Activated B cell treated with CpG ODN at 0.5 μM for 24 hours (primary cell): ENCODE data around the gene SH3D21. TPM values are rescaled to one million over a fixed set of nuclear protein-coding genes. Genes with fewer than 3 reads are reported as not detected.
A peak's percentile ranks its signal among the peaks of the same experiment; 100 is the strongest.

Source experiments
- ATAC-seq: fragments of 200-7000 bp; cut with Tn5 transposase; one replicate; pipeline ENCODE4 v1.10.0; 2021; ENCODE audit warnings: low read depth, mild to moderate bottlenecking, moderate library complexity
- CTCF ChIA-PET: fragments of 350-600 bp; sonication (Branson Sonifier 250); formaldehyde crosslinking; loops from one replicate; lab custom pipeline; 2021; ENCODE audit warnings: antibody characterized with exemption; lab: Charles Lee
- POLR2A ChIA-PET: fragments of 350-600 bp; sonication (Branson Sonifier 250); formaldehyde crosslinking; loops from one replicate; lab custom pipeline; 2021; ENCODE audit warnings: antibody characterized with exemption; lab: Charles Lee
- DNase-seq: peaks from one replicate; pipeline ENCODE4 v3.0.0; 2022
- H3K27ac Mint-ChIP-seq: one replicate; pipeline ENCODE4 v1.8.0; 2020; ENCODE audit warnings: mixed read lengths
- H3K27me3 Mint-ChIP-seq: one replicate; pipeline ENCODE4 v1.8.0; 2021; ENCODE audit warnings: mixed read lengths
- H3K36me3 Mint-ChIP-seq: one replicate; pipeline ENCODE4 v1.8.0; 2021; ENCODE audit warnings: low read depth, mixed read lengths
- H3K4me1 Mint-ChIP-seq: one replicate; pipeline ENCODE4 v1.8.0; 2021; ENCODE audit warnings: mixed read lengths
- H3K4me3 Mint-ChIP-seq: one replicate; pipeline ENCODE4 v1.8.0; 2020; ENCODE audit warnings: mild to moderate bottlenecking, mixed read lengths
- H3K9me3 Mint-ChIP-seq: one replicate; pipeline ENCODE4 v1.8.0; 2020; ENCODE audit warnings: mixed read lengths
- intact Hi-C: fragments of 100-400 bp; cut with micrococcal nuclease; formaldehyde crosslinking; loops from one replicate; pipeline ENCODE4 v1.15.1; 2024
- total RNA-seq: library from RNA; stranded (reverse); gene quantifications from 2 replicates; pipeline ENCODE4 v1.2.3, GENCODE V29; 2022
- TF ChIP-seq, protein P1 (sequence below): fragments of 200-600 bp; IDR thresholded peaks from one replicate; pipeline ENCODE4 v1.8.0; 2022; ENCODE audit warnings: antibody characterized with exemption, mild to moderate bottlenecking

The SH3D21 gene
- total RNA-seq, 1 donor from 2014 or later: 11.5 TPM

GRCh38 chr1:36285443-36286101 lies 20.6 kb upstream of the SH3D21 start:
- peaks cover 83% of the 10 kb centered on the region for H3K36me3 Mint-ChIP-seq
- ChIA-PET CTCF (interaction anchor here (0.6 to 2.1 kb wide), 26 partner anchors 8 to 188 kb away, joined by 3 to 52 read pairs (median 4); partner anchors contain the start of genes MAP7D1, THRAP3 and TRAPPC3), POLR2A (interaction anchor here (0.9 to 1.4 kb wide), 5 partner anchors 15 to 191 kb away, joined by 4 to 17 read pairs (median 5); partner anchors contain the start of genes THRAP3 and TRAPPC3)
- H3K4me1 Mint-ChIP-seq: peaks cover 11% of the 10 kb centered on the region
- TF ChIP-seq, protein P1, sequence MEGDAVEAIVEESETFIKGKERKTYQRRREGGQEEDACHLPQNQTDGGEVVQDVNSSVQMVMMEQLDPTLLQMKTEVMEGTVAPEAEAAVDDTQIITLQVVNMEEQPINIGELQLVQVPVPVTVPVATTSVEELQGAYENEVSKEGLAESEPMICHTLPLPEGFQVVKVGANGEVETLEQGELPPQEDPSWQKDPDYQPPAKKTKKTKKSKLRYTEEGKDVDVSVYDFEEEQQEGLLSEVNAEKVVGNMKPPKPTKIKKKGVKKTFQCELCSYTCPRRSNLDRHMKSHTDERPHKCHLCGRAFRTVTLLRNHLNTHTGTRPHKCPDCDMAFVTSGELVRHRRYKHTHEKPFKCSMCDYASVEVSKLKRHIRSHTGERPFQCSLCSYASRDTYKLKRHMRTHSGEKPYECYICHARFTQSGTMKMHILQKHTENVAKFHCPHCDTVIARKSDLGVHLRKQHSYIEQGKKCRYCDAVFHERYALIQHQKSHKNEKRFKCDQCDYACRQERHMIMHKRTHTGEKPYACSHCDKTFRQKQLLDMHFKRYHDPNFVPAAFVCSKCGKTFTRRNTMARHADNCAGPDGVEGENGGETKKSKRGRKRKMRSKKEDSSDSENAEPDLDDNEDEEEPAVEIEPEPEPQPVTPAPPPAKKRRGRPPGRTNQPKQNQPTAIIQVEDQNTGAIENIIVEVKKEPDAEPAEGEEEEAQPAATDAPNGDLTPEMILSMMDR: no peak
- ATAC-seq: peak; percentile 92
- no peaks in the 10 kb centered on the region for H3K9me3 Mint-ChIP-seq
- no peak for DNase-seq
- H3K27me3 Mint-ChIP-seq: no peaks in the 10 kb centered on the region
- H3K27ac Mint-ChIP-seq: peak overlapping the region; percentile 59
- intact Hi-C loops: loop anchor here (1.0 kb wide), 5 partner anchors 61 to 186 kb away; partner anchors contain the start of genes THRAP3 and TRAPPC3
- no peak overlapping the region for H3K4me3 Mint-ChIP-seq

DNA sequence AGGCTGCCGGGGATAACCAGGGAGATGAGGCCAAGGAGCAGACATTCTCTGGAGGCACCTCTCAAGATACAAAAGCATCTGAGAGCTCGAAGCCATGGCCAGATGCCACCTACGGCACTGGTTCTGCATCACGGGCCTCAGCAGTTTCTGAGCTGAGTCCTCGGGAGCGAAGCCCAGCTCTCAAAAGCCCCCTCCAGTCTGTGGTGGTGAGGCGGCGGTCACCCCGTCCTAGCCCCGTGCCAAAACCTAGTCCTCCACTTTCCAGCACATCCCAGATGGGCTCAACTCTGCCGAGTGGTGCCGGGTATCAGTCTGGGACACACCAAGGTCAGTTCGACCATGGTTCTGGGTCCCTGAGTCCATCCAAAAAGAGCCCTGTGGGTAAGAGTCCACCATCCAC lies 19.4 kb upstream of the SH3D21 start:
- Mint-ChIP-seq H3K27ac (no peak overlapping the region), H3K4me1 (peaks cover 10% of the 10 kb centered on the region), H3K36me3 (peaks cover 92% of the 10 kb centered on the region), H3K27me3 (no peaks in the 10 kb centered on the region), H3K9me3 (no peaks in the 10 kb centered on the region), H3K4me3 (no peak overlapping the region)
- TF ChIP-seq, protein P1: no peak
- POLR2A ChIA-PET: interaction anchor here (1.1 kb wide), 1 partner anchor 137 kb away, joined by 5 read pairs; the partner anchor contains the start of gene TRAPPC3
- ATAC-seq: no peak
- intact Hi-C loops: no loop called here
- CTCF ChIA-PET: interaction anchor here (0.7 to 2.1 kb wide), 7 partner anchors 76 to 152 kb away, joined by 3 to 52 read pairs (median 4); partner anchors contain the start of gene TRAPPC3
- no peak for DNase-seq

GRCh38 chr1:36287595-36287994 lies 18.6 kb upstream of the SH3D21 start:
- POLR2A ChIA-PET: interaction anchor here (1.1 kb wide), 1 partner anchor 138 kb away, joined by 5 read pairs; the partner anchor contains the start of gene TRAPPC3

GRCh38 chr1:36295390-36295789 lies 10.8 kb upstream of the SH3D21 start:
- intact Hi-C loops: no loop called here
- POLR2A ChIA-PET: no interaction called here
- Mint-ChIP-seq H3K27me3 (no peaks in the 10 kb centered on the region), H3K9me3 (no peaks in the 10 kb centered on the region), H3K36me3 (peaks cover 91% of the 10 kb centered on the region), H3K4me3 (no peak overlapping the region), H3K27ac (no peak overlapping the region), H3K4me1 (peaks cover 8% of the 10 kb centered on the region)
- TF ChIP-seq, protein P1: no peak
- ATAC-seq (no peak), DNase-seq (no peak)
- CTCF ChIA-PET: no interaction called here

More at GRCh38 chr1:36287595-36287994, 18.6 kb upstream of the SH3D21 start:
- Mint-ChIP-seq H3K9me3 (no peaks in the 10 kb centered on the region), H3K4me1 (peaks cover 10% of the 10 kb centered on the region), H3K27ac (no peak overlapping the region), H3K4me3 (no peak overlapping the region), H3K27me3 (no peaks in the 10 kb centered on the region), H3K36me3 (peaks cover 95% of the 10 kb centered on the region)
- DNase-seq (no peak), ATAC-seq (no peak)
- intact Hi-C loops: no loop called here
- TF ChIP-seq, protein P1: no peak
- CTCF ChIA-PET: interaction anchor here (0.8 to 1.3 kb wide), 4 partner anchors 90 to 138 kb away, joined by 3 to 5 read pairs (median 4); partner anchors contain the start of gene MAP7D1

- TF ChIP-seq, protein P1: no peak
- no peak overlapping the region for H3K4me3 Mint-ChIP-seq
- intact Hi-C loops: no loop called here
- peaks cover 91% of the 10 kb centered on the region for H3K36me3 Mint-ChIP-seq
- DNase-seq (no peak), ATAC-seq (no peak)
- ChIA-PET POLR2A (no interaction called here), CTCF (no interaction called here)
- H3K27me3 Mint-ChIP-seq: no peaks in the 10 kb centered on the region
- H3K27ac Mint-ChIP-seq: no peak overlapping the region
- no peaks in the 10 kb centered on the region for H3K9me3 Mint-ChIP-seq
- peaks cover 16% of the 10 kb centered on the region for H3K4me1 Mint-ChIP-seq
Observed at GRCh38 chr1:36297062-36297461, 9.1 kb upstream of the SH3D21 start.
